Panc1 (cell line): ENCODE data around the gene DCAF4L1. TPM values are rescaled to one million over a fixed set of nuclear protein-coding genes. Genes with fewer than 3 reads are reported as not detected.

Source experiments
- ATAC-seq: fragments of 200-7000 bp; cut with Tn5 transposase; 2 replicates; pipeline ENCODE4 v1.9.1; 2020; ENCODE audit warnings: mild to moderate bottlenecking, moderate library complexity
- BruUV-seq: library from RNA; stranded (reverse); fragments of 400-500 nt; replicated peaks from 2 replicates; lab custom pipeline; 2021; lab: Mats Ljungman, UMichigan
- CTCF ChIA-PET: fragments of 300-600 bp; sonication (Branson Sonifier 250); formaldehyde crosslinking; loops from one replicate; lab custom pipeline; 2022; ENCODE audit warnings: antibody characterized with exemption; lab: Charles Lee
- POLR2A ChIA-PET: fragments of 300-600 bp; sonication (Branson Sonifier 250); formaldehyde crosslinking; loops from one replicate; lab custom pipeline; 2022; ENCODE audit warnings: antibody characterized with exemption; lab: Charles Lee
- DNase-seq: peaks from one replicate; pipeline ENCODE4 v3.0.0-alpha.2; 2010; ENCODE audit warnings: low read depth, low spot score
- H3K27ac ChIP-seq: 2 replicates; pipeline ENCODE4 v1.5.1; 2011; ENCODE audit warnings: mild to moderate bottlenecking, low read length, inconsistent platforms
- H3K27me3 ChIP-seq: fragments of 200-500 bp; sonication (Bioruptor generic); 2 replicates; pipeline ENCODE4 v1.6.0; 2014; ENCODE audit warnings: low read length, inconsistent platforms; ENCODE audit not compliant: control insufficient read depth, insufficient read depth
- H3K36me3 ChIP-seq: fragments of 200-500 bp; sonication (Bioruptor generic); 2 replicates; pipeline ENCODE4 v1.5.1; 2014; ENCODE audit warnings: inconsistent platforms, mild to moderate bottlenecking, low read length, moderate library complexity; ENCODE audit not compliant: control insufficient read depth, insufficient read depth
- H3K4me1 ChIP-seq: 2 replicates; pipeline ENCODE4 v1.5.1; 2011; ENCODE audit warnings: inconsistent platforms, mild to moderate bottlenecking, low read length, moderate library complexity; ENCODE audit not compliant: control insufficient read depth, insufficient read depth
- H3K4me3 ChIP-seq, 2 experiments: 2 replicates each; pipeline ENCODE4 v1.5.1; 2011 to 2012; ENCODE audit warnings: low read depth in 2 of 2, low read length in 2 of 2, mild to moderate bottlenecking in 2 of 2, inconsistent platforms in 1 of 2, moderate library complexity in 1 of 2
- H3K9me3 ChIP-seq: fragments of 200-500 bp; sonication (Bioruptor generic); 2 replicates; pipeline ENCODE4 v1.5.1; 2014; ENCODE audit warnings: low read depth, mild to moderate bottlenecking, inconsistent platforms, low read length, moderate library complexity; ENCODE audit not compliant: control insufficient read depth, insufficient read depth
- POLR2AphosphoS5 ChIP-seq: IDR thresholded peaks from 2 replicates; pipeline ENCODE4 v1.6.1; 2012; ENCODE audit warnings: mild to moderate bottlenecking, low read depth, low read length, moderate library complexity
- REST ChIP-seq, 2 experiments: IDR thresholded peaks; 2 replicates each; pipeline ENCODE4 v1.6.1; 2011 to 2012; ENCODE audit warnings: low read depth in 2 of 2, control low read depth in 1 of 2, low read length in 1 of 2, mild to moderate bottlenecking in 1 of 2, moderate library complexity in 1 of 2; ENCODE audit not compliant: insufficient read depth in 1 of 2
- SIN3A ChIP-seq: IDR thresholded peaks from 2 replicates; pipeline ENCODE4 v1.6.1; 2012; ENCODE audit warnings: low read depth, mild to moderate bottlenecking, low read length, moderate library complexity, borderline replicate concordance; ENCODE audit not compliant: insufficient read depth
- TCF7L2 ChIP-seq: IDR thresholded peaks from 2 replicates; pipeline ENCODE4 v1.6.1; 2011; ENCODE audit warnings: mild to moderate bottlenecking, low read depth, low read length, inconsistent platforms
- in situ Hi-C: cut with HindIII; loops from 2 replicates; pipeline ENCODE4 v1.10.0; 2016; ENCODE audit warnings: low sequenced_read_pairs, low pct_unique_long_range_greater_than_20kb
- intact Hi-C: fragments of 100-400 bp; cut with micrococcal nuclease; formaldehyde crosslinking; loops from one replicate; pipeline ENCODE4 v1.10.0; 2022; ENCODE audit not compliant: unreplicated experiment
- total RNA-seq: library from RNA; stranded (reverse); gene quantifications from one replicate; pipeline ENCODE4 v1.2.1, GENCODE V29; 2021; ENCODE audit not compliant: unreplicated experiment
- TF ChIP-seq, protein P1 (sequence below): fragments of 450-650 bp; IDR thresholded peaks from 2 replicates; pipeline ENCODE4 v1.5.1; 2017; ENCODE audit warnings: mild to moderate bottlenecking

Gene DCAF4L1
- total RNA-seq, 1 experiment from 2014 or later, result 0.13 TPM

DNA sequence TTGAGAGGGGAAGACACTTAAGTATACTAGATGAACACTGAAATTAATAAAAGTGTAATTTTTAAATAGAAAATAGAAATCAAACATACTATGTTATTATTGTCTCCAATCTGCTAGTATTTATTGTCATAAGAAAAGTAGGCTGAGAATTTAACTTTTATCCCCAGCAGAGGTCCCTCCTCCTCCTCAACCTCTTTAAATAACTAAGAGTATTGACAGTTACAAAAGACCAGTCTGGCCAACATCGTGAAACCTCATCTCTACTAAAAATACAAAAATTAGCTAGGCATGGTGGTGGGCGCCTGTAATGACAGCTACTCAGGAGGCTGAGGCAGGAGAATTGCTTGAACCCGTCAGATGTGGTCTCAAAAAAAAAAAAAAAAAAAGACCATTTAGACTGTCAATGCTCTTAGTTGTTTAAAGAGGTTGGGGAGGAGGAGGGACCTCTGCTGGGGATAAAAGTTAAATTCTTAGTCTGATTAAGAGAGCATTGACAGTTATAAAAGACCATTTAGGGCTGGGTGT is 13.0 kb downstream of the DCAF4L1 start:
- no peaks in the 10 kb centered on the region for H3K27me3 ChIP-seq
- CTCF ChIA-PET, result no interaction called here

GRCh38 chr4:41998019-41998418 is 16.5 kb downstream of the DCAF4L1 start:
- TF ChIP-seq, protein P1, sequence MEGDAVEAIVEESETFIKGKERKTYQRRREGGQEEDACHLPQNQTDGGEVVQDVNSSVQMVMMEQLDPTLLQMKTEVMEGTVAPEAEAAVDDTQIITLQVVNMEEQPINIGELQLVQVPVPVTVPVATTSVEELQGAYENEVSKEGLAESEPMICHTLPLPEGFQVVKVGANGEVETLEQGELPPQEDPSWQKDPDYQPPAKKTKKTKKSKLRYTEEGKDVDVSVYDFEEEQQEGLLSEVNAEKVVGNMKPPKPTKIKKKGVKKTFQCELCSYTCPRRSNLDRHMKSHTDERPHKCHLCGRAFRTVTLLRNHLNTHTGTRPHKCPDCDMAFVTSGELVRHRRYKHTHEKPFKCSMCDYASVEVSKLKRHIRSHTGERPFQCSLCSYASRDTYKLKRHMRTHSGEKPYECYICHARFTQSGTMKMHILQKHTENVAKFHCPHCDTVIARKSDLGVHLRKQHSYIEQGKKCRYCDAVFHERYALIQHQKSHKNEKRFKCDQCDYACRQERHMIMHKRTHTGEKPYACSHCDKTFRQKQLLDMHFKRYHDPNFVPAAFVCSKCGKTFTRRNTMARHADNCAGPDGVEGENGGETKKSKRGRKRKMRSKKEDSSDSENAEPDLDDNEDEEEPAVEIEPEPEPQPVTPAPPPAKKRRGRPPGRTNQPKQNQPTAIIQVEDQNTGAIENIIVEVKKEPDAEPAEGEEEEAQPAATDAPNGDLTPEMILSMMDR, result no peak
- TF ChIP-seq REST (IDR thresholded peaks at IDR 0.05; ENCODE audit: insufficient read depth in 1 of 2, low read depth in 2 of 2, low read length in 1 of 2) (no peak), POLR2AphosphoS5 (no peak), SIN3A (no peak), TCF7L2 (no peak)
- BruUV-seq, result no TSS peak
- Histone ChIP-seq H3K9me3 (no peaks in the 10 kb centered on the region), H3K36me3 (no peaks in the 10 kb centered on the region; the same call in 1 of the 2 replicates), H3K4me3 (no peak overlapping the region), H3K4me1 (no peaks in the 10 kb centered on the region), H3K27ac (no peak overlapping the region), H3K27me3 (no peaks in the 10 kb centered on the region)
- no peak for DNase-seq
- in situ Hi-C loops (no loop called here), intact Hi-C loops (no loop called here)
- ChIA-PET CTCF (no interaction called here), POLR2A (no interaction called here)
- ATAC-seq, result no peak

More for the DNA sequence above, 13.0 kb downstream of the DCAF4L1 start:
- peaks cover 6% of the 10 kb centered on the region for H3K36me3 ChIP-seq
- no TSS peak for BruUV-seq
- POLR2A ChIA-PET, result interaction anchor here (0.7 kb wide), 1 partner anchor 491 kb away, joined by 8 read pairs; no protein-coding TSS in a partner anchor
- ATAC-seq (no peak), DNase-seq (no peak)
- intact Hi-C loops, result no loop called here
- H3K27ac ChIP-seq, result no peak overlapping the region
- in situ Hi-C loops, result no loop called here
- TF ChIP-seq SIN3A (no peak), REST (IDR thresholded peaks at IDR 0.05; ENCODE audit: insufficient read depth in 1 of 2, low read depth in 2 of 2, low read length in 1 of 2) (no peak)
- TF ChIP-seq, protein P1, result peak; percentile 23; the same call in 1 of the 2 replicates
- peaks cover under 1% of the 10 kb centered on the region; the same call in 1 of the 2 replicates for H3K4me1 ChIP-seq
- no peak overlapping the region for H3K4me3 ChIP-seq
- H3K9me3 ChIP-seq, result no peaks in the 10 kb centered on the region
